Ovary (tissue), 3 donors: ENCODE results near the gene NRXN2.

Experiments used
- POLR2A ChIP-seq: fragments of 450-650 bp; IDR thresholded peaks from one replicate; pipeline ENCODE4 v1.6.1; 2017; ENCODE audit warnings: antibody characterized with exemption, mild to moderate bottlenecking, moderate library complexity
- TF ChIP-seq, protein P1 (sequence below), 3 donors: fragments of 450-650 bp in 2 of 3; fragments of 200-600 bp in 1 of 3; IDR thresholded peaks; one replicate each; pipeline versions ENCODE4 v1.5.1 to v1.8.0; 2016 to 2022; ENCODE audit warnings: antibody characterized with exemption in 3 of 3, mild to moderate bottlenecking in 1 of 3
- donor health status: DM: no; HTN: no; CAD: no.

- TF ChIP-seq, protein P1, sequence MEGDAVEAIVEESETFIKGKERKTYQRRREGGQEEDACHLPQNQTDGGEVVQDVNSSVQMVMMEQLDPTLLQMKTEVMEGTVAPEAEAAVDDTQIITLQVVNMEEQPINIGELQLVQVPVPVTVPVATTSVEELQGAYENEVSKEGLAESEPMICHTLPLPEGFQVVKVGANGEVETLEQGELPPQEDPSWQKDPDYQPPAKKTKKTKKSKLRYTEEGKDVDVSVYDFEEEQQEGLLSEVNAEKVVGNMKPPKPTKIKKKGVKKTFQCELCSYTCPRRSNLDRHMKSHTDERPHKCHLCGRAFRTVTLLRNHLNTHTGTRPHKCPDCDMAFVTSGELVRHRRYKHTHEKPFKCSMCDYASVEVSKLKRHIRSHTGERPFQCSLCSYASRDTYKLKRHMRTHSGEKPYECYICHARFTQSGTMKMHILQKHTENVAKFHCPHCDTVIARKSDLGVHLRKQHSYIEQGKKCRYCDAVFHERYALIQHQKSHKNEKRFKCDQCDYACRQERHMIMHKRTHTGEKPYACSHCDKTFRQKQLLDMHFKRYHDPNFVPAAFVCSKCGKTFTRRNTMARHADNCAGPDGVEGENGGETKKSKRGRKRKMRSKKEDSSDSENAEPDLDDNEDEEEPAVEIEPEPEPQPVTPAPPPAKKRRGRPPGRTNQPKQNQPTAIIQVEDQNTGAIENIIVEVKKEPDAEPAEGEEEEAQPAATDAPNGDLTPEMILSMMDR (IDR thresholded peaks at IDR 0.05), result no peak
- TF ChIP-seq POLR2A, result no peak
These were observed 37.9 kb upstream of the NRXN2 start for GRCh38 chr11:64760759-64761420.
